Peyer's patch (tissue), 4 donors: ENCODE measurements around the gene TRAPPC4.

Experiments used
- POLR2A ChIP-seq, 2 donors: fragments of 450-650 bp; IDR thresholded peaks; one replicate each; pipeline ENCODE4 v1.5.1; 2017; ENCODE audit warnings: antibody characterized with exemption in 2 of 2, mild to moderate bottlenecking in 2 of 2, moderate library complexity in 2 of 2
- TF ChIP-seq, protein P1 (sequence below), 6 experiments: fragments of 450-650 bp in 4 of 6; fragments of 200-600 bp in 2 of 6; sonication (generic) in 1 of 6; IDR thresholded peaks; one replicate each; pipeline ENCODE4 v1.5.1; 2017 to 2019; ENCODE audit warnings: antibody characterized with exemption in 6 of 6, mild to moderate bottlenecking in 3 of 6, moderate library complexity in 1 of 6

GRCh38 chr11:119041821-119042514 lies 23.4 kb downstream of the TRAPPC4 start:
- TF ChIP-seq, protein P1, sequence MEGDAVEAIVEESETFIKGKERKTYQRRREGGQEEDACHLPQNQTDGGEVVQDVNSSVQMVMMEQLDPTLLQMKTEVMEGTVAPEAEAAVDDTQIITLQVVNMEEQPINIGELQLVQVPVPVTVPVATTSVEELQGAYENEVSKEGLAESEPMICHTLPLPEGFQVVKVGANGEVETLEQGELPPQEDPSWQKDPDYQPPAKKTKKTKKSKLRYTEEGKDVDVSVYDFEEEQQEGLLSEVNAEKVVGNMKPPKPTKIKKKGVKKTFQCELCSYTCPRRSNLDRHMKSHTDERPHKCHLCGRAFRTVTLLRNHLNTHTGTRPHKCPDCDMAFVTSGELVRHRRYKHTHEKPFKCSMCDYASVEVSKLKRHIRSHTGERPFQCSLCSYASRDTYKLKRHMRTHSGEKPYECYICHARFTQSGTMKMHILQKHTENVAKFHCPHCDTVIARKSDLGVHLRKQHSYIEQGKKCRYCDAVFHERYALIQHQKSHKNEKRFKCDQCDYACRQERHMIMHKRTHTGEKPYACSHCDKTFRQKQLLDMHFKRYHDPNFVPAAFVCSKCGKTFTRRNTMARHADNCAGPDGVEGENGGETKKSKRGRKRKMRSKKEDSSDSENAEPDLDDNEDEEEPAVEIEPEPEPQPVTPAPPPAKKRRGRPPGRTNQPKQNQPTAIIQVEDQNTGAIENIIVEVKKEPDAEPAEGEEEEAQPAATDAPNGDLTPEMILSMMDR (IDR thresholded peaks at IDR 0.05), result no peak
- TF ChIP-seq POLR2A (IDR thresholded peaks at IDR 0.05), result no peak
